ENCODE results near the gene AURKA. TPM values are rescaled to one million over a fixed set of nuclear protein-coding genes. Genes with fewer than 3 reads are reported as not detected.
"Not testable (repeated sequence)": the region's sequence is repeated elsewhere in the genome, so short reads cannot be mapped to it uniquely, and the experiment has no call there.

The AURKA gene
- total RNA-seq, 1 donor = 1.6 TPM

- no peak for DNase-seq (ENCODE audit: low read depth in 2 of 3, low spot score in 2 of 3)
Observed at GRCh38 chr20:56360908-56361205, 31.2 kb downstream of the AURKA start.

GRCh38 chr20:56360133-56360907 lies 31.7 kb downstream of the AURKA start:
- DNase-seq (ENCODE audit: low read depth in 2 of 3, low spot score in 2 of 3) = no peak

- peak in 1 of 3 donors; percentile 26 for DNase-seq (ENCODE audit: low read depth in 2 of 3, low spot score in 2 of 3)
Observed at GRCh38 chr20:56359212-56360132, 32.5 kb downstream of the AURKA start.

GRCh38 chr20:56358600-56359211 lies 33.3 kb downstream of the AURKA start, which contains the start of gene FAM210B:
FAM210B (plus strand) TSS chr20:56358974; CDS start chr20:56359006, 32 bp downstream.
- DNase-seq (ENCODE audit: low read depth in 2 of 3, low spot score in 2 of 3) = peak; percentile 74 to 87 (median 85)

GRCh38 chr20:56358070-56358469 lies 33.9 kb downstream of the AURKA start:
- no peak for DNase-seq (ENCODE audit: low read depth in 2 of 3, low spot score in 2 of 3)

- peak in 1 of 3 donors; percentile 11 for DNase-seq (ENCODE audit: low read depth in 2 of 3, low spot score in 2 of 3)
Observed at GRCh38 chr20:56353356-56353755, 38.7 kb downstream of the AURKA start.

GRCh38 chr20:56352345-56353055 lies 39.5 kb downstream of the AURKA start:
- no peak for DNase-seq (ENCODE audit: low read depth in 2 of 3, low spot score in 2 of 3)

GRCh38 chr20:56350842-56351241 lies 41.2 kb downstream of the AURKA start:
- DNase-seq (ENCODE audit: low read depth in 2 of 3, low spot score in 2 of 3) = no peak

GRCh38 chr20:56348746-56349145 lies 43.3 kb downstream of the AURKA start:
- DNase-seq (ENCODE audit: low read depth in 2 of 3, low spot score in 2 of 3) = no peak

- DNase-seq (ENCODE audit: low read depth in 2 of 3, low spot score in 2 of 3) = no peak
Observed at GRCh38 chr20:56348305-56348693, 43.7 kb downstream of the AURKA start.

- no peak for DNase-seq (ENCODE audit: low read depth in 2 of 3, low spot score in 2 of 3)
Observed at GRCh38 chr20:56347628-56348304, 44.2 kb downstream of the AURKA start.

- no peak for DNase-seq (ENCODE audit: low read depth in 2 of 3, low spot score in 2 of 3)
Observed at GRCh38 chr20:56345911-56346310, 46.1 kb downstream of the AURKA start.

- DNase-seq (ENCODE audit: low read depth in 2 of 3, low spot score in 2 of 3) = peak in 2 of 3 donors; percentile 50 to 63
Observed at GRCh38 chr20:56343861-56344381, 48.1 kb downstream of the AURKA start.

- no peak for DNase-seq (ENCODE audit: low read depth in 2 of 3, low spot score in 2 of 3)
Observed at GRCh38 chr20:56342783-56343182, 49.2 kb downstream of the AURKA start.

GRCh38 chr20:56336709-56337108 lies 55.3 kb downstream of the AURKA start:
- DNase-seq (ENCODE audit: low read depth in 2 of 3, low spot score in 2 of 3) = not testable (repeated sequence)

GRCh38 chr20:56328861-56329260 lies 63.2 kb downstream of the AURKA start:
- DNase-seq (ENCODE audit: low read depth in 2 of 3, low spot score in 2 of 3) = peak in 2 of 3 donors; percentile 6 to 41

GRCh38 chr20:56324806-56325205 lies 67.2 kb downstream of the AURKA start:
- DNase-seq (ENCODE audit: low read depth in 2 of 3, low spot score in 2 of 3) = no peak

GRCh38 chr20:56323656-56324055 lies 68.4 kb downstream of the AURKA start:
- DNase-seq (ENCODE audit: low read depth in 2 of 3, low spot score in 2 of 3) = no peak

- no peak for DNase-seq (ENCODE audit: low read depth in 2 of 3, low spot score in 2 of 3)
Observed at GRCh38 chr20:56323206-56323605, 68.8 kb downstream of the AURKA start.

GRCh38 chr20:56322681-56323080 lies 69.3 kb downstream of the AURKA start:
- no peak for DNase-seq (ENCODE audit: low read depth in 2 of 3, low spot score in 2 of 3)
